ENCODE results near the gene NLRC4. TPM values are rescaled to one million over a fixed set of nuclear protein-coding genes. Genes with fewer than 3 reads are reported as not detected.

The NLRC4 gene
- total and polyA plus RNA-seq, 7 experiments from 2014 or later, result 0.27 to 6.3 (median 0.50) TPM; not detected in 3

GRCh38 chr2:32182667-32183066, 82.0 kb downstream of the NLRC4 start:
- Mint-ChIP-seq H3K27ac (no peak overlapping the region), H3K36me3 (peaks cover 3 to 27% (median 14%) of the 10 kb centered on the region in 5 donors), H3K9me3 (no peaks in the 10 kb centered on the region), H3K27me3 (no peaks in the 10 kb centered on the region), H3K4me1 (peaks cover 0 to 12% (median 4%) of the 10 kb centered on the region in 7 donors), H3K4me3 (no peak overlapping the region)
- no peaks in the 10 kb centered on the region for H3K4me1 ChIP-seq (ENCODE audit: control insufficient read depth in 2 of 2, insufficient read depth in 2 of 2, low read length in 2 of 2)
- H3K9me3 ChIP-seq (ENCODE audit: control insufficient read depth in 2 of 3, low read length in 3 of 3), result no peaks in the 10 kb centered on the region
- no peak for ATAC-seq
- intact Hi-C loops (cut with micrococcal nuclease), result no loop called here
- H3K27me3 ChIP-seq (ENCODE audit: control insufficient read depth in 2 of 2, insufficient read depth in 2 of 2, low read length in 2 of 2), result no peaks in the 10 kb centered on the region
- H3K36me3 ChIP-seq (ENCODE audit: control insufficient read depth in 2 of 3, insufficient read depth in 3 of 3, low read length in 3 of 3), result peaks cover 0 to 34% (median 3%) of the 10 kb centered on the region in 3 experiments
- DNase-seq, result no peak
- H3K4me3 ChIP-seq (ENCODE audit: low read length), result no peak overlapping the region
- no peak overlapping the region for H3K27ac ChIP-seq (ENCODE audit: low read depth, low read length)
- CTCF ChIA-PET, result no interaction called here
- POLR2A ChIA-PET, result interaction anchor here (0.6 kb wide), 1 partner anchor 19 kb away, joined by 4 read pairs; no protein-coding TSS in a partner anchor

Other genes starting within 250 kb of the NLRC4 start
- gene DPY30, start 225.1 kb downstream of the NLRC4 start, total RNA-seq, result 10 to 100 TPM; 21.4 to 61.9 (median 45.6) TPM
- 100 to 1,000 TPM; 150 to 169 TPM for gene DPY30, start 225.1 kb downstream of the NLRC4 start, polyA plus RNA-seq
- gene SPAST, start 201.3 kb downstream of the NLRC4 start, total RNA-seq, result 10 to 100 TPM; 16.3 to 21.0 (median 20.3) TPM
- 10 to 100 TPM; 11.0 to 12.1 TPM for gene SPAST, start 201.3 kb downstream of the NLRC4 start, polyA plus RNA-seq
- gene SLC30A6, start 99.0 kb downstream of the NLRC4 start, total RNA-seq, result 10 to 100 TPM; 11.8 to 27.5 (median 17.3) TPM
- 1 to 10 TPM; 8.1 TPM for gene SLC30A6, start 99.0 kb downstream of the NLRC4 start, polyA plus RNA-seq
- 10 to 100 TPM; 21.0 to 43.5 (median 30.5) TPM for gene YIPF4, start 13.0 kb upstream of the NLRC4 start, total RNA-seq
- 10 to 100 TPM in 1 of 2 donors, 1 to 10 TPM in 1; 7.8 to 13.6 TPM for gene YIPF4, start 13.0 kb upstream of the NLRC4 start, polyA plus RNA-seq
- 100 to 1,000 TPM; 130 to 159 (median 145) TPM for gene BIRC6, start 92.1 kb upstream of the NLRC4 start, total RNA-seq
- gene BIRC6, start 92.1 kb upstream of the NLRC4 start, polyA plus RNA-seq, result 10 to 100 TPM; 21.8 to 25.3 TPM